ENCODE results near the gene GLDC. TPM values are rescaled to one million over a fixed set of nuclear protein-coding genes. Genes with fewer than 3 reads are reported as not detected.

The GLDC gene
- total and polyA plus RNA-seq, 4 donors = 26.7 to 102 (median 59.3) TPM

DNA sequence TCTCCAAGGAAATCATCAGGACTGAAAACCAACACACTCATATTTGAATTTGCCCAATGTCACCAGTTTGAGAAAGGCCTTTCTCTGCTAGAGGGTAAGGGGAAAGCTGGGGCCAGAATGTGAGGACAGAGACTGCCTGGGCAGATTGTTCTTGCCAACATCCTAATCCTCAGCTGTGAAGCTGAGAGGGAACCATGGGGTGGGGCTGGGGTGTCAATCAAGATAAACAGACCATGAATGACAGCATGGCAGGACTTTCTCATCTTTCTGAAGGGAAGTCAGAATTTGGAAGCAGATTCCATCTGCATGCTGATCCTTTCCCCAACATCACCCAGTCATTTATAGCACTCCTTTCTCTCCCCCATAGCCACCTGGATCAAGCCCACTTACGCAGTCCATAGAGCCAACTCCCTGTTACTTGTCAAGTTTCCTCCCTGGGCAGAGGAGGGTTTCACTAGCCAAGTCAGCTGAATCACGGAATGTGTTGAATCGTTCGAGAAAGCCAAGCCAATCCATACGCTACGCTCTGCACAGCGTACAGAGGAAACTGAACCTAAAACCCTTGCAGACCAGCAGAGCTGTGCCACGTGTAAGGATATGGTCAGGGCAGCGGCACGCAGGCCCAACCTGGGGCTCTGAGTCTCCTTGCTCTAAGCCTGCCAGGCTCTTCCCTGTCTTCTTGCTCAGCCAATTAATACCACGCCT lies 14.9 kb downstream of the GLDC start:
- no peak overlapping the region for H3K4me3 ChIP-seq (ENCODE audit: low read depth in 1 of 3, low read length in 3 of 3)
- no peak for TF ChIP-seq NR2F2 (IDR thresholded peaks at IDR 0.05)
- TF ChIP-seq TAF1 (conservative IDR thresholded peaks at IDR 0.05) = no peak
- TF ChIP-seq, protein P1, sequence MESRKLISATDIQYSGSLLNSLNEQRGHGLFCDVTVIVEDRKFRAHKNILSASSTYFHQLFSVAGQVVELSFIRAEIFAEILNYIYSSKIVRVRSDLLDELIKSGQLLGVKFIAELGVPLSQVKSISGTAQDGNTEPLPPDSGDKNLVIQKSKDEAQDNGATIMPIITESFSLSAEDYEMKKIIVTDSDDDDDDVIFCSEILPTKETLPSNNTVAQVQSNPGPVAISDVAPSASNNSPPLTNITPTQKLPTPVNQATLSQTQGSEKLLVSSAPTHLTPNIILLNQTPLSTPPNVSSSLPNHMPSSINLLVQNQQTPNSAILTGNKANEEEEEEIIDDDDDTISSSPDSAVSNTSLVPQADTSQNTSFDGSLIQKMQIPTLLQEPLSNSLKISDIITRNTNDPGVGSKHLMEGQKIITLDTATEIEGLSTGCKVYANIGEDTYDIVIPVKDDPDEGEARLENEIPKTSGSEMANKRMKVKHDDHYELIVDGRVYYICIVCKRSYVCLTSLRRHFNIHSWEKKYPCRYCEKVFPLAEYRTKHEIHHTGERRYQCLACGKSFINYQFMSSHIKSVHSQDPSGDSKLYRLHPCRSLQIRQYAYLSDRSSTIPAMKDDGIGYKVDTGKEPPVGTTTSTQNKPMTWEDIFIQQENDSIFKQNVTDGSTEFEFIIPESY (IDR thresholded peaks at IDR 0.05) = no peak
- TF ChIP-seq, protein P2, sequence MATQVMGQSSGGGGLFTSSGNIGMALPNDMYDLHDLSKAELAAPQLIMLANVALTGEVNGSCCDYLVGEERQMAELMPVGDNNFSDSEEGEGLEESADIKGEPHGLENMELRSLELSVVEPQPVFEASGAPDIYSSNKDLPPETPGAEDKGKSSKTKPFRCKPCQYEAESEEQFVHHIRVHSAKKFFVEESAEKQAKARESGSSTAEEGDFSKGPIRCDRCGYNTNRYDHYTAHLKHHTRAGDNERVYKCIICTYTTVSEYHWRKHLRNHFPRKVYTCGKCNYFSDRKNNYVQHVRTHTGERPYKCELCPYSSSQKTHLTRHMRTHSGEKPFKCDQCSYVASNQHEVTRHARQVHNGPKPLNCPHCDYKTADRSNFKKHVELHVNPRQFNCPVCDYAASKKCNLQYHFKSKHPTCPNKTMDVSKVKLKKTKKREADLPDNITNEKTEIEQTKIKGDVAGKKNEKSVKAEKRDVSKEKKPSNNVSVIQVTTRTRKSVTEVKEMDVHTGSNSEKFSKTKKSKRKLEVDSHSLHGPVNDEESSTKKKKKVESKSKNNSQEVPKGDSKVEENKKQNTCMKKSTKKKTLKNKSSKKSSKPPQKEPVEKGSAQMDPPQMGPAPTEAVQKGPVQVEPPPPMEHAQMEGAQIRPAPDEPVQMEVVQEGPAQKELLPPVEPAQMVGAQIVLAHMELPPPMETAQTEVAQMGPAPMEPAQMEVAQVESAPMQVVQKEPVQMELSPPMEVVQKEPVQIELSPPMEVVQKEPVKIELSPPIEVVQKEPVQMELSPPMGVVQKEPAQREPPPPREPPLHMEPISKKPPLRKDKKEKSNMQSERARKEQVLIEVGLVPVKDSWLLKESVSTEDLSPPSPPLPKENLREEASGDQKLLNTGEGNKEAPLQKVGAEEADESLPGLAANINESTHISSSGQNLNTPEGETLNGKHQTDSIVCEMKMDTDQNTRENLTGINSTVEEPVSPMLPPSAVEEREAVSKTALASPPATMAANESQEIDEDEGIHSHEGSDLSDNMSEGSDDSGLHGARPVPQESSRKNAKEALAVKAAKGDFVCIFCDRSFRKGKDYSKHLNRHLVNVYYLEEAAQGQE (IDR thresholded peaks at IDR 0.05) = no peak
- no peak for TF ChIP-seq YY1 (IDR thresholded peaks at IDR 0.05)
- no peak for TF ChIP-seq RAD21 (IDR thresholded peaks at IDR 0.05)
- no peaks in the 10 kb centered on the region for H3K9me3 ChIP-seq (ENCODE audit: control insufficient read depth in 4 of 4, low read length in 3 of 4)
- peaks cover 0 to 6% (median 2%) of the 10 kb centered on the region in 4 donors for H3K36me3 ChIP-seq (ENCODE audit: control insufficient read depth in 4 of 4, insufficient read depth in 3 of 4, low read depth in 1 of 4, low read length in 3 of 4)
- DNase-seq (ENCODE audit: low spot score) = no peak
- H3K27me3 ChIP-seq (ENCODE audit: control insufficient read depth in 4 of 4, insufficient read depth in 4 of 4, low read length in 3 of 4) = no peaks in the 10 kb centered on the region
- H3K27ac ChIP-seq (ENCODE audit: low read depth in 1 of 2, low read length in 2 of 2) = no peak overlapping the region
- peaks cover 0 to 27% (median 19%) of the 10 kb centered on the region in 4 donors for H3K4me1 ChIP-seq (ENCODE audit: control insufficient read depth in 4 of 4, insufficient read depth in 4 of 4, low read length in 3 of 4)
- no peak overlapping the region for H3K9ac ChIP-seq (ENCODE audit: low read depth in 1 of 2, low read length in 2 of 2)
- 86% methylated on average over 11 of the region's 11 CpGs for WGBS

DNA sequence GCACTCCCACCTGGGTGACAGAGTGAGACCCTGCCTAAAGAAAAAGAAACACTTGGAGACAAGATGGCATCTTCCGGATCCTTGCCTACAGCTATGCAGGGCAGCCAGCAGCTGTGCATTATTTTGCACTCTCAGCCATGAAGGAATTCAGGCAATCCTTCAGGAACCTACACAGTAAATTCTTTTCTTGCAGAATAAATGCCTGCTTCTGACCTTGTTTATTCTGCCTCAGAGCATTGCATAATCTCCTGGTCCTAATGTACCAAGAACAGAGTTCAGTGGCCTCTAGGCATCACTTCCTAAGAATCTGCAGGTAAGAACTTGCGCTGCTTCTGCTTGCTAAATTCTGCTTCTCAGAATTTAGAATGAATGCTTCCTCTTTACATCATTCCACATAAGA lies 16.8 kb downstream of the GLDC start:
- Histone ChIP-seq H3K9me3 (ENCODE audit: control insufficient read depth in 4 of 4, low read length in 3 of 4) (no peaks in the 10 kb centered on the region), H3K36me3 (ENCODE audit: control insufficient read depth in 4 of 4, insufficient read depth in 3 of 4, low read depth in 1 of 4, low read length in 3 of 4) (peaks cover 0 to 6% (median 2%) of the 10 kb centered on the region in 4 donors), H3K9ac (ENCODE audit: low read depth in 1 of 2, low read length in 2 of 2) (no peak overlapping the region), H3K27ac (ENCODE audit: low read depth in 1 of 2, low read length in 2 of 2) (no peak overlapping the region), H3K27me3 (ENCODE audit: control insufficient read depth in 4 of 4, insufficient read depth in 4 of 4, low read length in 3 of 4) (no peaks in the 10 kb centered on the region), H3K4me3 (ENCODE audit: low read depth in 1 of 3, low read length in 3 of 3) (no peak overlapping the region), H3K4me1 (ENCODE audit: control insufficient read depth in 4 of 4, insufficient read depth in 4 of 4, low read length in 3 of 4) (peaks cover 0 to 34% (median 21%) of the 10 kb centered on the region in 4 donors)
- 63% methylated on average over 2 of the region's 2 CpGs for WGBS
- DNase-seq (ENCODE audit: low spot score) = no peak
- TF ChIP-seq JUND (IDR thresholded peaks at IDR 0.05) = no peak
- no peak for TF ChIP-seq HNF4G (IDR thresholded peaks at IDR 0.05)
- TF ChIP-seq GABPA (IDR thresholded peaks at IDR 0.05 in 1 of 2, conservative IDR thresholded peaks at IDR 0.05 in 1 of 2) = no peak
- no peak for TF ChIP-seq TAF1 (conservative IDR thresholded peaks at IDR 0.05)
- TF ChIP-seq YY1 (IDR thresholded peaks at IDR 0.05) = no peak
- TF ChIP-seq SP1 (IDR thresholded peaks at IDR 0.05) = no peak
- no peak for TF ChIP-seq EGR1 (IDR thresholded peaks at IDR 0.05; ENCODE audit: low read depth in 2 of 2)
- TF ChIP-seq FOXA2 (IDR thresholded peaks at IDR 0.05) = peak; percentile 74
- peak; percentile 57 to 78 for TF ChIP-seq HNF4A (conservative IDR thresholded peaks at IDR 0.05)
- TF ChIP-seq, protein P3, sequence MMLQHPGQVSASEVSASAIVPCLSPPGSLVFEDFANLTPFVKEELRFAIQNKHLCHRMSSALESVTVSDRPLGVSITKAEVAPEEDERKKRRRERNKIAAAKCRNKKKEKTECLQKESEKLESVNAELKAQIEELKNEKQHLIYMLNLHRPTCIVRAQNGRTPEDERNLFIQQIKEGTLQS (IDR thresholded peaks at IDR 0.05) = no peak
- TF ChIP-seq, protein P4, sequence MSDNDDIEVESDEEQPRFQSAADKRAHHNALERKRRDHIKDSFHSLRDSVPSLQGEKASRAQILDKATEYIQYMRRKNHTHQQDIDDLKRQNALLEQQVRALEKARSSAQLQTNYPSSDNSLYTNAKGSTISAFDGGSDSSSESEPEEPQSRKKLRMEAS (IDR thresholded peaks at IDR 0.05) = peak; percentile 24
- no peak for TF ChIP-seq RAD21 (IDR thresholded peaks at IDR 0.05)
- peak; percentile 54 for TF ChIP-seq FOXA1 (IDR thresholded peaks at IDR 0.05)
- TF ChIP-seq, protein P5, sequence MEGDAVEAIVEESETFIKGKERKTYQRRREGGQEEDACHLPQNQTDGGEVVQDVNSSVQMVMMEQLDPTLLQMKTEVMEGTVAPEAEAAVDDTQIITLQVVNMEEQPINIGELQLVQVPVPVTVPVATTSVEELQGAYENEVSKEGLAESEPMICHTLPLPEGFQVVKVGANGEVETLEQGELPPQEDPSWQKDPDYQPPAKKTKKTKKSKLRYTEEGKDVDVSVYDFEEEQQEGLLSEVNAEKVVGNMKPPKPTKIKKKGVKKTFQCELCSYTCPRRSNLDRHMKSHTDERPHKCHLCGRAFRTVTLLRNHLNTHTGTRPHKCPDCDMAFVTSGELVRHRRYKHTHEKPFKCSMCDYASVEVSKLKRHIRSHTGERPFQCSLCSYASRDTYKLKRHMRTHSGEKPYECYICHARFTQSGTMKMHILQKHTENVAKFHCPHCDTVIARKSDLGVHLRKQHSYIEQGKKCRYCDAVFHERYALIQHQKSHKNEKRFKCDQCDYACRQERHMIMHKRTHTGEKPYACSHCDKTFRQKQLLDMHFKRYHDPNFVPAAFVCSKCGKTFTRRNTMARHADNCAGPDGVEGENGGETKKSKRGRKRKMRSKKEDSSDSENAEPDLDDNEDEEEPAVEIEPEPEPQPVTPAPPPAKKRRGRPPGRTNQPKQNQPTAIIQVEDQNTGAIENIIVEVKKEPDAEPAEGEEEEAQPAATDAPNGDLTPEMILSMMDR (IDR thresholded peaks at IDR 0.05; ENCODE audit: low read depth, low read length, missing input control) = no peak
- TF ChIP-seq NR2F2 (IDR thresholded peaks at IDR 0.05) = no peak
- TF ChIP-seq, protein P2 (IDR thresholded peaks at IDR 0.05) = no peak
- peak; percentile 84 to 85 for TF ChIP-seq RXRA (IDR thresholded peaks at IDR 0.05)

Data from liver (tissue), 9 donors.